ENCODE results near the gene KCNK17. TPM values are rescaled to one million over a fixed set of nuclear protein-coding genes. Genes with fewer than 3 reads are reported as not detected.
"Not testable (repeated sequence)": the region's sequence is repeated elsewhere in the genome, so short reads cannot be mapped to it uniquely, and the experiment has no call there.

Gene KCNK17
- total RNA-seq, 2 donors from 2014 or later = not detected

DNA sequence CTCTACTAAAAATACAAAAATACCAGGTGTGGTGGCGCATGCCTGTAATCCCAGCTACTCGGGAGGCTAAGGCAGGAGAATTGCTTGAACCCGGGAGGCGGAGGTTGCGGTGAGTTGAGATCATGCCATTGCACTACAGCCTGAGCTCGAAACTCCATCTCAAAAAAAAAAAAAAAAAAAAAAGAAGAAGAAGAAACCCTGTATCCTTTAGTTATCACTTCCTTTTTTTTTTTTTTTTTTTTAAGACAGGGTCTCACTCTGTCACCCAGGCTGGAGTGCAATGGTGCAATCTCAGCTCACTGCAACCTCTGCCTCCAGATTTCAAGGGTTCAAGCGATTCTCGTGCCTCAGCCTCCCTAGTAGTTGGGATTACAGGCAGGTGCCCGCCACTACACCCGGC lies 27.6 kb downstream of the KCNK17 start:
- ATAC-seq; H3K4me3 Mint-ChIP-seq; H3K36me3 Mint-ChIP-seq; H3K27ac Mint-ChIP-seq; H3K4me1 Mint-ChIP-seq (ENCODE audit: low read depth in 2 of 2); DNase-seq (ENCODE audit: low spot score); H3K9me3 Mint-ChIP-seq: not testable (repeated sequence)
- H3K27me3 Mint-ChIP-seq = peaks cover 3 to 16% of the 10 kb centered on the region in 2 donors

GRCh38 chr6:39282774-39283173 lies 31.4 kb downstream of the KCNK17 start:
- Mint-ChIP-seq H3K36me3 (no peaks in the 10 kb centered on the region), H3K9me3 (no peaks in the 10 kb centered on the region), H3K27me3 (peaks cover 0 to 12% of the 10 kb centered on the region in 2 donors), H3K4me1 (ENCODE audit: low read depth in 2 of 2) (no peaks in the 10 kb centered on the region), H3K4me3 (no peak overlapping the region), H3K27ac (no peak overlapping the region)
- DNase-seq (ENCODE audit: low spot score) = no peak
- ATAC-seq = no peak

GRCh38 chr6:39281312-39281980 lies 32.8 kb downstream of the KCNK17 start:
- H3K4me3 Mint-ChIP-seq = no peak overlapping the region
- H3K36me3 Mint-ChIP-seq = no peaks in the 10 kb centered on the region
- DNase-seq (ENCODE audit: low spot score) = no peak
- H3K4me1 Mint-ChIP-seq (ENCODE audit: low read depth in 2 of 2) = no peaks in the 10 kb centered on the region
- no peaks in the 10 kb centered on the region for H3K9me3 Mint-ChIP-seq
- H3K27me3 Mint-ChIP-seq = peaks cover 3 to 13% of the 10 kb centered on the region in 2 donors
- ATAC-seq = no peak
- H3K27ac Mint-ChIP-seq = no peak overlapping the region

- Mint-ChIP-seq H3K36me3 (no peaks in the 10 kb centered on the region), H3K27ac (no peak overlapping the region), H3K27me3 (peaks cover 3 to 13% of the 10 kb centered on the region in 2 donors), H3K9me3 (no peaks in the 10 kb centered on the region), H3K4me3 (no peak overlapping the region), H3K4me1 (ENCODE audit: low read depth in 2 of 2) (no peaks in the 10 kb centered on the region)
- ATAC-seq (no peak), DNase-seq (ENCODE audit: low spot score) (no peak)
These were observed 33.9 kb downstream of the KCNK17 start for GRCh38 chr6:39280247-39280731.

GRCh38 chr6:39279539-39279938 lies 34.7 kb downstream of the KCNK17 start:
- DNase-seq (ENCODE audit: low spot score) = no peak
- Mint-ChIP-seq H3K27ac (no peak overlapping the region), H3K36me3 (no peaks in the 10 kb centered on the region), H3K4me1 (ENCODE audit: low read depth in 2 of 2) (no peaks in the 10 kb centered on the region), H3K27me3 (peaks cover 3 to 13% of the 10 kb centered on the region in 2 donors), H3K9me3 (no peaks in the 10 kb centered on the region), H3K4me3 (no peak overlapping the region)
- no peak for ATAC-seq

DNA sequence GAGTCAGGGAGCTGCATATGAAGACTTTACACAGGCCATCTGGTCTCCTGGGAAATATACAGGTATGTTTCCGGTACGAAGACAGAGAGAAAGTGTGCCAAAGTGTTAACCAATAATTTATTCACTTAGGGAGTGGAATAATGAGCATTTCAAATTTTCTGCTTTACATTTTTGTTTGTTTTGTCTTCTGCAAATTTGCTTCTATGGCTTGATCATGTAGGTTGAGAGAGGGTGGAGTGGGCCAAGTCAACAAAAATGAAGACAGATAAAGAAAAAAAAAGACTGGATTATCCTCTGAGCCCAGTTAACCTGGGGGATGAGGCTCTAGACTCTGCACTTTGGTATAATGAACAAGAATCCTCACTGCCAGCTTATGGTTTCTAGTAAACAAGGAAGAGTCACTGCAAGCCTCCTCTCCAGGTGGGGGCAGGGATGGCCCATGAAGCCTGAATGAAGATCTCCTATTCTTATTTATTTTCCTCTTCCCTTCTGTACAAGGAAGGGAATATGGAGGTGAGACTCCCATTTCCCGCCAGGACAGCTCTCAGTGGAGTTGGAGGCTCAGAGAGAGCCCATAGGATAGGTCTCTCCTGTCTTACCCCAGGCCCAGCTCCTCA lies 37.7 kb downstream of the KCNK17 start:
- no peaks in the 10 kb centered on the region for H3K4me1 Mint-ChIP-seq (ENCODE audit: low read depth in 2 of 2)
- no peak overlapping the region for H3K4me3 Mint-ChIP-seq
- DNase-seq (ENCODE audit: low spot score) (no peak), ATAC-seq (no peak)
- H3K9me3 Mint-ChIP-seq = no peaks in the 10 kb centered on the region
- peaks cover 5 to 13% of the 10 kb centered on the region in 2 donors for H3K27me3 Mint-ChIP-seq
- no peak overlapping the region for H3K27ac Mint-ChIP-seq
- H3K36me3 Mint-ChIP-seq = no peaks in the 10 kb centered on the region

DNA sequence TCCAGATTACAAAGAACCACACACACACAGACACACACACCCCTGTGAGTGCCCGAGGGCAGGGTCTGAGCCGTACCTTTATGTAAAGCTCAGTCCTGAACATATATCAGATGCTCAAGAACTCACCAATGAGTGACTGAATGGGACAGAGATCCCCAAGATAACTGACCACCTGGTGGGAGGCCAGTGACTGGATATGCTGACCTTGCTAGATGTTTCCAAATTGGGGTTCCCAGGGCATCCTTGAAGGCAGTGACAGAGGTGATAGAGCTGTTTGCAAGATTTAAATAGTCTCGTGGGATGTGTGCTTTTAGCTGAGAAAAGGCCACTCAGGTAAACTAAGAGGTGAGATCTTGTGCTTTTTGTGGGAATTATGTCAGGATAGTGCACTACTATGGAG lies 39.3 kb downstream of the KCNK17 start:
- DNase-seq (ENCODE audit: low spot score) (no peak), ATAC-seq (no peak)
- Mint-ChIP-seq H3K36me3 (no peaks in the 10 kb centered on the region), H3K4me1 (ENCODE audit: low read depth in 2 of 2) (no peaks in the 10 kb centered on the region), H3K4me3 (no peak overlapping the region), H3K27me3 (peaks cover 5 to 13% of the 10 kb centered on the region in 2 donors), H3K27ac (no peak overlapping the region), H3K9me3 (no peaks in the 10 kb centered on the region)

DNA sequence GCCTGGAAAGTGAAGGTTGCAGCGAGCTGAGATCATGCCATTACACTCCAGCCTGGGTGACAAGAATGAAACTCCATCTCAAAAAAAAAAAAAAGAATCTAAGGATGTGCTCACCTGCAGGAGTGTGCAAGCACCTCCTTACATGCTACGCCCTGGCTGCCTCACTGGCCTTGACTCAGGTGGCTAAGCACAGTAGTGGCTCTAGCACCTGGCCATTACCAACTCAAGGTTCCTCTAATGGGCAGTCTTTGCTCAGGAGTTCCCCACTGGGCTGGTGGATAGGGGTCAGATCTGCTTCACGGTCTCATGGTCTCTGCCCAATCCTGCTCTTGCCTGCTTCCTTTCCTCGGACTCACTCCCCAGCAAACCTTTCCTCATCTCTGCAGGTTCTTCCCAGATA lies 39.7 kb downstream of the KCNK17 start:
- Mint-ChIP-seq H3K4me3 (no peak overlapping the region), H3K27ac (no peak overlapping the region), H3K9me3 (no peaks in the 10 kb centered on the region), H3K36me3 (no peaks in the 10 kb centered on the region), H3K27me3 (peaks cover 5 to 13% of the 10 kb centered on the region in 2 donors), H3K4me1 (ENCODE audit: low read depth in 2 of 2) (no peaks in the 10 kb centered on the region)
- DNase-seq (ENCODE audit: low spot score) = no peak
- ATAC-seq = no peak

GRCh38 chr6:39273406-39273821 lies 40.8 kb downstream of the KCNK17 start:
- Mint-ChIP-seq H3K4me3 (no peak overlapping the region), H3K27ac (no peak overlapping the region), H3K4me1 (ENCODE audit: low read depth in 2 of 2) (no peaks in the 10 kb centered on the region), H3K27me3 (peaks cover 5 to 13% of the 10 kb centered on the region in 2 donors), H3K36me3 (no peaks in the 10 kb centered on the region), H3K9me3 (no peaks in the 10 kb centered on the region)
- ATAC-seq (no peak), DNase-seq (ENCODE audit: low spot score) (no peak)

DNA sequence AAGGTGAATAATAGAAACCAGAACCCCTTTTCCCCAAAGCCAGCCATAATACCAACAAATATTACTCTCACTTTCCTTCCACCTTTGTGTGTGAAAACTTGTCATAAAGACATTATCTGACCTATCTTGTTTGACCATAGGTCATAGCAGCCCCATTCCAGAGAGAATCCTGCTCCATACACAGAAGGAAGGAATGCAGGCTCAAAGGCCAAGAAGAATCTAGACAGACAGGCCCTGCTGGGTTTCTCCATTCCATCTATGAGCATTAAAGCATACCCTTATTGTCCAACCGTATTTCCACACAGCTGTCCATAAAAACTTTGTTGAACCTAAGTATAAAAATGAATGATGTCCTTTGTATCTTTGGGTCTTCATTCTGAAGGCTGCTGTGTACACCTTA lies 44.3 kb downstream of the KCNK17 start:
- ATAC-seq (no peak), DNase-seq (ENCODE audit: low spot score) (no peak)
- H3K36me3 Mint-ChIP-seq = no peaks in the 10 kb centered on the region
- no peaks in the 10 kb centered on the region for H3K4me1 Mint-ChIP-seq (ENCODE audit: low read depth in 2 of 2)
- peaks cover 5 to 7% of the 10 kb centered on the region in 2 donors for H3K27me3 Mint-ChIP-seq
- H3K4me3 Mint-ChIP-seq = no peak overlapping the region
- H3K27ac Mint-ChIP-seq = no peak overlapping the region
- no peaks in the 10 kb centered on the region for H3K9me3 Mint-ChIP-seq

DNA sequence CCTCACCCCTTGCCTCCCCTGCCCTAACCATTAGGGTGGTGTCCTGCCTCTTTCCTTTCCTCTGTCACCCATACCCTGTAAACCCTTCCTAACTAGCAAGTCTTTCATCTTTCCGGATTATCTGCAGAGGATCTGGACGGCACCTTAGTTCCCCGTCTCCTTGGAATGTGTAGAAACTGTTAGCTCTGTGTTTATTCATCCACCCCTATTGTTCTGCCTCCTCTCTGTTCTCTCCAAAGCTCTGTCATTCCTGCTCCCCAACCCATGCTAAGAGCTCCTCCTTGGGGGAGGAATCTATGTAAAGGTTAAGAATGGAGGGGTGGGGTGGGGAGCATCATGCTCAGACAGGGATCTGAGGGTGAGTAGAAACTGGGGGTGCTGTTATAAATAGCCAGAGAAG lies 45.5 kb downstream of the KCNK17 start:
- Mint-ChIP-seq H3K9me3 (no peaks in the 10 kb centered on the region), H3K27ac (no peak overlapping the region), H3K36me3 (no peaks in the 10 kb centered on the region), H3K27me3 (peaks cover 7% of the 10 kb centered on the region in 2 donors), H3K4me3 (no peak overlapping the region), H3K4me1 (ENCODE audit: low read depth in 2 of 2) (no peaks in the 10 kb centered on the region)
- DNase-seq (ENCODE audit: low spot score) (no peak), ATAC-seq (no peak)

- Mint-ChIP-seq H3K27me3 (peaks cover 6 to 7% of the 10 kb centered on the region in 2 donors), H3K9me3 (no peaks in the 10 kb centered on the region), H3K4me3 (no peak overlapping the region), H3K27ac (no peak overlapping the region), H3K36me3 (no peaks in the 10 kb centered on the region), H3K4me1 (ENCODE audit: low read depth in 2 of 2) (no peaks in the 10 kb centered on the region)
- DNase-seq (ENCODE audit: low spot score) = no peak
- no peak for ATAC-seq
These were observed 46.0 kb downstream of the KCNK17 start for GRCh38 chr6:39268171-39268570.

- Mint-ChIP-seq H3K27me3 (peaks cover 5 to 8% of the 10 kb centered on the region in 2 donors), H3K4me1 (ENCODE audit: low read depth in 2 of 2) (no peaks in the 10 kb centered on the region), H3K9me3 (no peaks in the 10 kb centered on the region), H3K27ac (no peak overlapping the region), H3K4me3 (no peak overlapping the region), H3K36me3 (no peaks in the 10 kb centered on the region)
- DNase-seq (ENCODE audit: low spot score) = no peak
- ATAC-seq = no peak
These were observed 47.4 kb downstream of the KCNK17 start for GRCh38 chr6:39266782-39267355.

DNA sequence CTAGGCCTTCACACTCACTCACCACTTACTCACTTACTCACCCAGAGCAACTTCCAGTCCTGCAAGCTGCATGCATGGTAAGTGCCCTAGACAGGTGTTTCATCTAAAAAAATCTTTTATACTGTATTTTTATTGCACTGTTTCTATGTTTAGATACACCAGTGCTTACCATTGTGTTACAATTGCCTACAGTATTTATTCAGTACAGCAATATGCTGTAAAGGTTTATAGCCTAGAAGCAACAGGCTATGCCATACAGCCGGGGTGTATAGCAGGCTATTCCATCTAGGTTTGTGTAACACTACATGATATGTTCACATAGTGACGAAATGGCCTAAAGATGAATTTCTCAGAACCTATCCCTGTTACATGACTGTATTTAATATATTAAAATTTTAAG lies 47.8 kb downstream of the KCNK17 start:
- Mint-ChIP-seq H3K36me3 (no peaks in the 10 kb centered on the region), H3K4me3 (no peak overlapping the region), H3K27ac (no peak overlapping the region), H3K4me1 (ENCODE audit: low read depth in 2 of 2) (no peaks in the 10 kb centered on the region), H3K27me3 (peaks cover 10% of the 10 kb centered on the region in 2 donors), H3K9me3 (no peaks in the 10 kb centered on the region)
- no peak for DNase-seq (ENCODE audit: low spot score)
- no peak for ATAC-seq
